Measurements from ENCODE around the gene COX7A2L. TPM values are rescaled to one million over a fixed set of nuclear protein-coding genes. Genes with fewer than 3 reads are reported as not detected.

Gene COX7A2L
- total and polyA plus RNA-seq, 10 of the 15 experiments (the other 5 are each of a cell fraction or from before 2014, with no cell fraction given), result 134 to 532 (median 222) TPM

- no peak for TF ChIP-seq NFYA (IDR thresholded peaks at IDR 0.05; ENCODE audit: borderline replicate concordance, low read depth, low read length)
- TF ChIP-seq E2F8 (IDR thresholded peaks at IDR 0.05; ENCODE audit: low read depth, partially characterized antibody), result no peak
- TF ChIP-seq POLR2AphosphoS5 (IDR thresholded peaks at IDR 0.05; ENCODE audit: low read length), result 0 out of 2 replicates have a peak, but pooled peaks have one; percentile 12
- no peak for TF ChIP-seq NR2F1 (conservative IDR thresholded peaks at IDR 0.05)
- DNase-seq (ENCODE audit: low read depth, low spot score), result no peak
- H3K4me1 ChIP-seq (ENCODE audit: control insufficient read depth, insufficient read depth, low read length), result no peaks in the 10 kb centered on the region
- H3K79me2 ChIP-seq (ENCODE audit: control insufficient read depth, insufficient read depth, low read length), result no peaks in the 10 kb centered on the region
- ATAC-seq, result no peak
- H3K27ac ChIP-seq (ENCODE audit: control insufficient read depth, insufficient read depth), result no peak overlapping the region
- no peak overlapping the region for H3K4me3 ChIP-seq
- H3K9me3 ChIP-seq (replicated peaks; ENCODE audit: control insufficient read depth, insufficient read depth, low read length), result no peaks in the 10 kb centered on the region
- H3K36me3 ChIP-seq (ENCODE audit: control insufficient read depth in 2 of 2, insufficient read depth in 2 of 2, low read length in 1 of 2), result peaks cover 4 to 21% of the 10 kb centered on the region in 2 experiments
- H3K27me3 ChIP-seq (replicated peaks in 1 of 2; ENCODE audit: control insufficient read depth in 2 of 2, insufficient read depth in 2 of 2, low read length in 1 of 2), result no peaks in the 10 kb centered on the region
- ChIA-PET SMC1A (ENCODE audit: uncharacterized antibody, unreplicated experiment) (interaction anchor here (1.0 to 5.6 kb wide), 5 partner anchors 133 to 458 kb away, joined by 4 to 48 read pairs (median 9); no protein-coding TSS in a partner anchor), CTCF (interaction anchor here (1.4 to 4.9 kb wide), 8 partner anchors 14 to 461 kb away, joined by 4 to 89 read pairs (median 9); no protein-coding TSS in a partner anchor), RAD21 (ENCODE audit: unreplicated experiment) (interaction anchor here (1.7 to 3.9 kb wide), 2 partner anchors 234 to 238 kb away, joined by 12 to 39 read pairs; no protein-coding TSS in a partner anchor), POLR2A (no interaction called here)
- H3K9ac ChIP-seq (ENCODE audit: control insufficient read depth, insufficient read depth, low read length), result no peak overlapping the region
- no peak overlapping the region for H3K4me2 ChIP-seq (ENCODE audit: control insufficient read depth, insufficient read depth)
- BruUV-seq (replicated peaks), result no TSS peak
- 97% methylated on average over 5 of the region's 5 CpGs for WGBS (ENCODE audit: insufficient coverage, insufficient replicate concordance, low lambda C conversion rate, missing lambda C conversion rate)
- in situ Hi-C loops (cut with MboI), result loop anchor here (5.0 to 10.0 kb wide), 2 partner anchors 232 to 455 kb away; no protein-coding TSS in a partner anchor
- H2AFZ ChIP-seq (ENCODE audit: control insufficient read depth, low read depth, low read length), result no peak overlapping the region
- H4K20me1 ChIP-seq (ENCODE audit: control insufficient read depth, insufficient read depth), result no peaks in the 10 kb centered on the region
- intact Hi-C loops (cut with micrococcal nuclease; ENCODE audit: unreplicated experiment), result loop anchor here (10.0 kb wide), 1 partner anchor 485 kb away; no protein-coding TSS in a partner anchor
- no peak for FAIRE-seq
These were observed 31.3 kb downstream of the COX7A2L start for GRCh38 chr2:42329736-42330135.

Measured in GM12878 (cell line).